H1 (cell line): Measurements from ENCODE around the gene DPY30. TPM values are rescaled to one million over a fixed set of nuclear protein-coding genes. Genes with fewer than 3 reads are reported as not detected.

Experiments
- CTCF ChIA-PET: fragments of 300-600 bp; sonication (Branson Sonifier 250); formaldehyde crosslinking; loops from one replicate; lab custom pipeline; 2021; ENCODE audit not compliant: partially characterized antibody; lab: Charles Lee
- POLR2A ChIA-PET: fragments of 300-600 bp; sonication (Branson Sonifier 250); formaldehyde crosslinking; loops from one replicate; lab custom pipeline; 2021; ENCODE audit warnings: inconsistent platforms; ENCODE audit not compliant: partially characterized antibody; lab: Charles Lee
- DNase-seq, 2 experiments: peaks; one replicate each; pipeline versions ENCODE4 v3.0.0 to v3.0.0-alpha.2; 2010 to 2022; ENCODE audit warnings: low spot score in 2 of 2, low read depth in 1 of 2, mixed read lengths in 1 of 2
- FAIRE-seq: peaks from 2 replicates; lab custom pipeline; 2011; peaks lifted over from hg19 to GRCh38; lab: Jason Lieb, UNC
- H2AFZ ChIP-seq: 2 replicates; pipeline ENCODE4 v1.8.1; 2012; ENCODE audit warnings: low read length, inconsistent platforms
- H2AK5ac ChIP-seq: 2 replicates; pipeline ENCODE4 v1.6.1; 2013; ENCODE audit warnings: low read depth, low read length
- H2BK120ac ChIP-seq: replicated peaks from 2 replicates; pipeline ENCODE3; 2013; ENCODE audit warnings: low read depth, low read length, inconsistent platforms
- H2BK12ac ChIP-seq: 2 replicates; pipeline ENCODE4 v1.6.1; 2013; ENCODE audit warnings: low read depth, low read length
- H2BK15ac ChIP-seq: 2 replicates; pipeline ENCODE4 v1.6.1; 2013; ENCODE audit warnings: low read length
- H2BK20ac ChIP-seq: 2 replicates; pipeline ENCODE4 v1.6.1; 2013; ENCODE audit warnings: low read length
- H2BK5ac ChIP-seq: 2 replicates; pipeline ENCODE4 v1.6.1; 2013; ENCODE audit warnings: low read depth, low read length
- H3K14ac ChIP-seq: 2 replicates; pipeline ENCODE4 v1.6.1; 2013; ENCODE audit warnings: inconsistent platforms; ENCODE audit not compliant: insufficient read length
- H3K18ac ChIP-seq: 2 replicates; pipeline ENCODE4 v1.6.1; 2013; ENCODE audit warnings: low read length; ENCODE audit errors: extremely low read depth
- H3K23ac ChIP-seq: 2 replicates; pipeline ENCODE4 v1.6.1; 2013; ENCODE audit warnings: inconsistent platforms; ENCODE audit not compliant: insufficient read length
- H3K23me2 ChIP-seq: 2 replicates; pipeline ENCODE4 v1.6.1; 2013; ENCODE audit warnings: low read depth, low read length
- H3K27ac ChIP-seq: 2 replicates; pipeline ENCODE4 v1.6.1; 2011; ENCODE audit warnings: low read depth, low read length, inconsistent platforms
- H3K27me3 ChIP-seq, 4 experiments: replicated peaks in 1 of 4; 1 replicate in 1 of 4; 2 replicates in 3 of 4; pipeline versions ENCODE4 v1.6.1 to v1.8.1; 2011 to 2013; ENCODE audit warnings: low read length in 3 of 4, mild to moderate bottlenecking in 3 of 4, inconsistent platforms in 2 of 4, mixed read lengths in 2 of 4, moderate library complexity in 1 of 4; ENCODE audit not compliant: control insufficient read depth in 3 of 4, insufficient read depth in 3 of 4; ENCODE audit errors: extremely low read depth in 1 of 4
- H3K36me3 ChIP-seq, 4 experiments: 2 replicates each; pipeline versions ENCODE4 v1.6.1 to v1.8.1; 2011 to 2013; ENCODE audit warnings: mild to moderate bottlenecking in 4 of 4, low read length in 3 of 4, moderate library complexity in 2 of 4, control low read depth in 1 of 4, inconsistent platforms in 1 of 4; ENCODE audit not compliant: insufficient read depth in 4 of 4, control insufficient read depth in 2 of 4
- H3K4ac ChIP-seq: replicated peaks from 2 replicates; pipeline ENCODE3; 2013; ENCODE audit warnings: low read length, low read depth, mixed read lengths, inconsistent platforms; ENCODE audit not compliant: insufficient read length
- H3K4me1 ChIP-seq, 4 experiments: replicated peaks in 1 of 4; 1 replicate in 1 of 4; 2 replicates in 3 of 4; pipeline versions ENCODE4 v1.6.1 to v1.8.1; 2011 to 2013; ENCODE audit warnings: low read length in 3 of 4, inconsistent platforms in 2 of 4, mixed read lengths in 1 of 4; ENCODE audit not compliant: insufficient read depth in 4 of 4, control insufficient read depth in 3 of 4
- H3K4me2 ChIP-seq, 2 experiments: 2 replicates each; pipeline versions ENCODE4 v1.6.1 to v1.8.1; 2011 to 2013; ENCODE audit warnings: low read depth in 2 of 2, low read length in 2 of 2, control low read depth in 1 of 2, inconsistent platforms in 1 of 2, mild to moderate bottlenecking in 1 of 2; ENCODE audit not compliant: insufficient read depth in 1 of 2
- H3K4me3 ChIP-seq, 4 experiments: fragments of 200-600, 300-600 bp in 1 of 4; sonication (generic), shearing (Covaris generic), sonication (Bioruptor Twin) in 1 of 4; 2 replicates each; pipeline versions ENCODE4 v1.5.1 to v1.8.1; 2011 to 2016; ENCODE audit warnings: low read length in 4 of 4, low read depth in 3 of 4, control low read depth in 2 of 4, inconsistent platforms in 2 of 4, mild to moderate bottlenecking in 2 of 4, mixed read lengths in 1 of 4, moderate library complexity in 1 of 4; ENCODE audit not compliant: insufficient read depth in 2 of 4; ENCODE audit errors: extremely low read depth in 1 of 4
- H3K56ac ChIP-seq: replicated peaks from 2 replicates; pipeline ENCODE3; 2013; ENCODE audit warnings: low read depth, mild to moderate bottlenecking, mixed read lengths, low read length, inconsistent platforms; ENCODE audit not compliant: insufficient read length
- H3K79me1 ChIP-seq: 2 replicates; pipeline ENCODE4 v1.6.1; 2013; ENCODE audit warnings: low read depth, low read length, control low read depth
- H3K79me2 ChIP-seq, 2 experiments: 2 replicates each; pipeline versions ENCODE4 v1.6.1 to v1.8.1; 2012 to 2013; ENCODE audit warnings: low read length in 2 of 2, mild to moderate bottlenecking in 2 of 2, inconsistent platforms in 1 of 2; ENCODE audit not compliant: insufficient read depth in 2 of 2, control insufficient read depth in 1 of 2
- H3K9ac ChIP-seq, 4 experiments: replicated peaks in 1 of 4; 1 replicate in 1 of 4; 2 replicates in 3 of 4; pipeline versions ENCODE4 v1.6.1 to v1.8.1; 2011 to 2013; ENCODE audit warnings: low read depth in 3 of 4, low read length in 3 of 4, control low read depth in 2 of 4, mild to moderate bottlenecking in 2 of 4, moderate library complexity in 2 of 4, inconsistent platforms in 1 of 4; ENCODE audit errors: extremely low read depth in 1 of 4
- H3K9me3 ChIP-seq, 2 experiments: 2 replicates each; pipeline versions ENCODE4 v1.6.1 to v1.8.1; 2012 to 2013; ENCODE audit warnings: mild to moderate bottlenecking in 2 of 2, moderate library complexity in 2 of 2, control low read depth in 1 of 2, inconsistent platforms in 1 of 2, low read depth in 1 of 2, low read length in 1 of 2, mixed read lengths in 1 of 2; ENCODE audit not compliant: insufficient read depth in 2 of 2
- H4K20me1 ChIP-seq, 2 experiments: replicated peaks in 1 of 2; 2 replicates each; pipeline versions ENCODE3 to v1.8.1; 2011 to 2013; ENCODE audit warnings: inconsistent platforms in 2 of 2, low read length in 2 of 2, mild to moderate bottlenecking in 1 of 2; ENCODE audit not compliant: insufficient read depth in 2 of 2, control insufficient read depth in 1 of 2
- H4K5ac ChIP-seq: 2 replicates; pipeline ENCODE4 v1.6.1; 2013; ENCODE audit warnings: low read length, low read depth, mixed read lengths, inconsistent platforms; ENCODE audit not compliant: insufficient read length
- H4K8ac ChIP-seq: 2 replicates; pipeline ENCODE4 v1.8.0; 2013; ENCODE audit warnings: mild to moderate bottlenecking, moderate library complexity, low read length, inconsistent platforms; ENCODE audit not compliant: insufficient read depth; ENCODE audit errors: extremely low read depth
- H4K91ac ChIP-seq: replicated peaks from 2 replicates; pipeline ENCODE3; 2013; ENCODE audit warnings: low read length, mixed read lengths, inconsistent platforms; ENCODE audit not compliant: insufficient read length
- CBX5 ChIP-seq: fragments of 300-800, 300-1000 bp; sonication (generic); IDR thresholded peaks from 2 replicates; pipeline ENCODE4 v1.7.1; 2016; ENCODE audit warnings: antibody characterized with exemption, low read length, low read depth
- KDM1A ChIP-seq: fragments of 200-600, 300-600 bp; sonication (generic); IDR thresholded peaks from 2 replicates; pipeline ENCODE4 v1.7.1; 2016; ENCODE audit warnings: mild to moderate bottlenecking, low read length, borderline replicate concordance
- PHF8 ChIP-seq: fragments of 200-600 bp; sonication (generic); conservative IDR thresholded peaks from 2 replicates; pipeline ENCODE4 v1.7.1; 2012; ENCODE audit warnings: low read depth, mild to moderate bottlenecking, inconsistent platforms, low read length, moderate library complexity
- RNF2 ChIP-seq: fragments of 200-900, 300-1000 bp; sonication (generic); IDR thresholded peaks from 2 replicates; pipeline ENCODE4 v1.7.1; 2016; ENCODE audit warnings: borderline replicate concordance, low read depth, mild to moderate bottlenecking, antibody characterized with exemption, low read length; ENCODE audit not compliant: poor library complexity, severe bottlenecking; ENCODE audit errors: missing control alignments
- SAP30 ChIP-seq: fragments of 300-600 bp; sonication (generic); IDR thresholded peaks from 2 replicates; pipeline ENCODE4 v1.7.1; 2012; ENCODE audit warnings: low read length, moderate library complexity, mild to moderate bottlenecking, inconsistent platforms; ENCODE audit not compliant: insufficient read depth, insufficient replicate concordance
- SUZ12 ChIP-seq: fragments of 200-600 bp; sonication (generic); IDR thresholded peaks from 2 replicates; pipeline ENCODE4 v1.6.1; 2012; ENCODE audit warnings: mild to moderate bottlenecking, inconsistent platforms, low read length, moderate library complexity, mixed read lengths
- TEAD4 ChIP-seq: IDR thresholded peaks from 2 replicates; pipeline ENCODE4 v1.6.1; 2012; ENCODE audit warnings: low read depth, low read length, inconsistent platforms, mixed read lengths
- WGBS, 2 experiments: shearing (Covaris generic) in 1 of 2; methylation state at CpG; one replicate each; pipeline versions ENCODE4 v1.1.6 to v1.1.7; 2013 to 2015; ENCODE audit warnings: low lambda C conversion rate in 2 of 2, mixed read lengths in 2 of 2, inconsistent platforms in 1 of 2, low coverage in 1 of 2, missing lambda C conversion rate in 1 of 2; ENCODE audit not compliant: insufficient replicate concordance in 2 of 2, insufficient coverage in 1 of 2, insufficient read length in 1 of 2; ENCODE audit errors: extremely low coverage in 1 of 2, missing lambda C conversion rate in 1 of 2; 5-methylcytosine and 5-hydroxymethylcytosine counted together
- polyA plus RNA-seq, 7 experiments: library from polyadenylated mRNA; depleted of rRNA in 3 of 7; stranded (reverse) in 5 of 7; unstranded in 2 of 7; fragments of >200 nt in 5 of 7; fragments of 200-250 nt in 2 of 7; gene quantifications; 1 replicate in 5 of 7; 2 replicates in 1 of 7; 4 replicates in 1 of 7; pipeline versions ENCODE4 v1.2.1 to v1.2.3, GENCODE V29; 2011 to 2013; ENCODE audit warnings: missing spikeins in 2 of 7, mixed read lengths in 2 of 7
- total RNA-seq: library from RNA; stranded (reverse); fragmentation: NEBNext Ultra II Directional; extraction: Animal tissue kit (Norgen Biotek cat#: 25700); gene quantifications from 2 replicates; pipeline ENCODE4 v1.2.1, GENCODE V29; 2021

DPY30 gene
- total and polyA plus RNA-seq, 2 of the 8 experiments (the other 6 are each of a cell fraction or from before 2014, with no cell fraction given): 139 to 157 TPM

DNA sequence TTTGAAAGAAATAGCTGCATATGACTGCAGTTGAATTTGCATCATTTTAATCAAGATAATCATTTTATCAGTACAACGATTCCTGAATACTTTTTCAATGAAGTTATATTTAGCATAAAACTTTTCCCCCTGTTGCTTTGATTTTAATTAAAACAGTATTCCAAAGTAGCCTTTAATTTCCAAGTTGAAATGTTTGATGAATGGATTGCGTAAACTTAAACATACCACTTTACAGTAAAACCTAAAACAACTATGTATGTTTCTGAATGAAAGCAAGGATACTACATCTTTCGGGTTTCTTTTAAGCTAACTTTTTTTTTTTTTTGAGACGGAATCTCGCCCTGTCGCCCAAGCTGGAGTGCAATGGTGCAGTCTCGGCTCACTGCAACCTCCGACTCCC lies 25.1 kb upstream of the DPY30 start:
- TF ChIP-seq SAP30: no peak
- no peak for TF ChIP-seq TEAD4
- no peak for TF ChIP-seq KDM1A
- TF ChIP-seq CBX5: no peak
- no peak for TF ChIP-seq SUZ12
- TF ChIP-seq PHF8: no peak
- TF ChIP-seq RNF2: no peak
- FAIRE-seq: no peak

More for the DNA sequence above, 25.1 kb upstream of the DPY30 start:
- Histone ChIP-seq H4K91ac (no peak overlapping the region), H3K23ac (no peak overlapping the region), H2BK120ac (no peak overlapping the region), H4K20me1 (no peaks in the 10 kb centered on the region), H3K9me3 (no peaks in the 10 kb centered on the region), H3K4me3 (peak overlapping the region; percentile 54 to 83 (median 68)), H2AFZ (no peak overlapping the region), H3K18ac (no peak overlapping the region), H3K27me3 (no peaks in the 10 kb centered on the region), H4K8ac (no peak overlapping the region), H3K36me3 (no peaks in the 10 kb centered on the region), H3K4ac (no peak overlapping the region), H3K56ac (no peak overlapping the region), H2BK12ac (no peak overlapping the region), H3K79me1 (no peaks in the 10 kb centered on the region; the same call in 1 of the 2 replicates), H3K4me1 (peaks cover 0 to 2% (median 0%) of the 10 kb centered on the region in 4 experiments; a peak in 2 of 7 replicates), H2BK20ac (no peak overlapping the region), H3K79me2 (peaks cover 0 to 18% of the 10 kb centered on the region in 2 experiments; a peak in 2 of 4 replicates), H3K4me2 (peak overlapping the region; percentile 85), H4K5ac (no peak overlapping the region), H3K27ac (no peak overlapping the region), H3K9ac (no peak overlapping the region; a peak in 1 of 7 replicates), H3K14ac (no peak overlapping the region), H2BK15ac (no peak overlapping the region), H2BK5ac (no peak overlapping the region), H3K23me2 (peaks cover 5% of the 10 kb centered on the region), H2AK5ac (no peak overlapping the region)
- 91% methylated on average over 5 of the region's 8 CpGs; no CpG with 5 or more reads in 1 of the 2 experiments for WGBS, 2 experiments
- CTCF ChIA-PET: interaction anchor here (0.9 kb wide), 2 partner anchors 10 to 68 kb away, joined by 3 to 4 read pairs; no protein-coding TSS in a partner anchor
- DNase-seq: no peak
- POLR2A ChIA-PET: interaction anchor here (1.2 to 3.9 kb wide), 4 partner anchors 19 to 29 kb away, joined by 3 to 60 read pairs (median 9); partner anchors contain the start of gene DPY30
